ENCODE measurements around the gene PIK3C2G.

DNA sequence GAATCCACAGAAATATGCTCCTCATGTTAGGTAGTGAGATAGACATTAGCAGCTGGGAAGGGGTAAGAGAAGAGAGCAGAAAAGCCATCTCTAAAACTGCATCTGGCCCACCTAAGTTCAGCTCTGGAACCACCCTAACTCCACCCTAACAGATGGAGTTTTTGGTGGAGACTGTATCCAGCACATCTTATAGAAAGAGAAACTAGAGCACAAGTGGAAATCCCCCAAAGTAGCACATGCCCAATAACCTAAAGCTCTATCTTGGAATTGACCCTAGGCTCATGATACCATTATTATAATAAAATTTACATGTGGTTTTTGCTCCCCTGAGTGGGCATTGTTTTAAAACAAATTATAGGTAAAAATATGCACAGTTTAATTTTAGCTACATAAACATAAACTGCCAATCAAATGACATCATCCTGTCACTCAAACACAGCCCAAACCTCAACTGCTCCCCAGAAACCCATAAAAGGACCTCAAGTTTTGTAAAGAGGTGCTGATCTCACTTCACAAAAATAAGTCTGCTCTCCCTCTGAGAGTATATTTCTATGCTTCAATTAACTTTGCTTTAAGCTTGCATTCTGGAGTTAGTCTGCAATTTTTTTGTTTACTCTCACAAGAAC, 206.4 kb downstream of the PIK3C2G start:
- TF ChIP-seq, protein P1, sequence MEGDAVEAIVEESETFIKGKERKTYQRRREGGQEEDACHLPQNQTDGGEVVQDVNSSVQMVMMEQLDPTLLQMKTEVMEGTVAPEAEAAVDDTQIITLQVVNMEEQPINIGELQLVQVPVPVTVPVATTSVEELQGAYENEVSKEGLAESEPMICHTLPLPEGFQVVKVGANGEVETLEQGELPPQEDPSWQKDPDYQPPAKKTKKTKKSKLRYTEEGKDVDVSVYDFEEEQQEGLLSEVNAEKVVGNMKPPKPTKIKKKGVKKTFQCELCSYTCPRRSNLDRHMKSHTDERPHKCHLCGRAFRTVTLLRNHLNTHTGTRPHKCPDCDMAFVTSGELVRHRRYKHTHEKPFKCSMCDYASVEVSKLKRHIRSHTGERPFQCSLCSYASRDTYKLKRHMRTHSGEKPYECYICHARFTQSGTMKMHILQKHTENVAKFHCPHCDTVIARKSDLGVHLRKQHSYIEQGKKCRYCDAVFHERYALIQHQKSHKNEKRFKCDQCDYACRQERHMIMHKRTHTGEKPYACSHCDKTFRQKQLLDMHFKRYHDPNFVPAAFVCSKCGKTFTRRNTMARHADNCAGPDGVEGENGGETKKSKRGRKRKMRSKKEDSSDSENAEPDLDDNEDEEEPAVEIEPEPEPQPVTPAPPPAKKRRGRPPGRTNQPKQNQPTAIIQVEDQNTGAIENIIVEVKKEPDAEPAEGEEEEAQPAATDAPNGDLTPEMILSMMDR (IDR thresholded peaks at IDR 0.05), result no peak
- TF ChIP-seq POLR2A (IDR thresholded peaks at IDR 0.05), result no peak

All from thyroid gland (tissue), 4 donors.